Measurements from ENCODE around the gene NTN5. TPM values are rescaled to one million over a fixed set of nuclear protein-coding genes. Genes with fewer than 3 reads are reported as not detected.

Gene NTN5
- total and polyA plus RNA-seq, 9 donors, result 0.18 to 8.5 (median 2.1) TPM

- peaks cover 3% of the 10 kb centered on the region for H3K36me3 ChIP-seq (ENCODE audit: control insufficient read depth, insufficient read depth, low read length)
- 8% methylated on average over 25 of the region's 29 CpGs for WGBS (ENCODE audit: insufficient coverage)
- no peaks in the 10 kb centered on the region for H3K9me3 ChIP-seq (replicated peaks; ENCODE audit: control insufficient read depth, low read depth, low read length)
- H3K27ac ChIP-seq (ENCODE audit: low read length), result peak overlapping the region; percentile 98
- H3K27me3 ChIP-seq (ENCODE audit: control insufficient read depth, insufficient read depth, low read length), result peaks cover 4% of the 10 kb centered on the region
- peak; percentile 98 for DNase-seq
- H3K4me3 ChIP-seq (ENCODE audit: low read length), result peak overlapping the region; percentile 70
- H3K4me1 ChIP-seq (ENCODE audit: control insufficient read depth, insufficient read depth, low read length), result peaks cover 49% of the 10 kb centered on the region
These were observed 34.6 kb downstream of the NTN5 start for GRCh38 chr19:48637948-48638830.

GRCh38 chr19:48637449-48637947 is 35.3 kb downstream of the NTN5 start:
- Histone ChIP-seq H3K9me3 (replicated peaks; ENCODE audit: control insufficient read depth, low read depth, low read length) (no peaks in the 10 kb centered on the region), H3K27me3 (ENCODE audit: control insufficient read depth, insufficient read depth, low read length) (peaks cover 4% of the 10 kb centered on the region), H3K36me3 (ENCODE audit: control insufficient read depth, insufficient read depth, low read length) (peaks cover 9% of the 10 kb centered on the region), H3K27ac (ENCODE audit: low read length) (peak overlapping the region; percentile 98), H3K4me1 (ENCODE audit: control insufficient read depth, insufficient read depth, low read length) (peaks cover 55% of the 10 kb centered on the region), H3K4me3 (ENCODE audit: low read length) (peak overlapping the region; percentile 70)
- peak; percentile 99 for DNase-seq
- WGBS (ENCODE audit: insufficient coverage), result 0% methylated on average over 36 of the region's 38 CpGs

GRCh38 chr19:48636859-48637448 is 35.9 kb downstream of the NTN5 start, which contains the start of gene DBP:
TSS of gene DBP (minus strand) at chr19:48637379. CDS start at chr19:48636994, 385 bp downstream.
- Histone ChIP-seq H3K36me3 (ENCODE audit: control insufficient read depth, insufficient read depth, low read length) (peaks cover 10% of the 10 kb centered on the region), H3K27ac (ENCODE audit: low read length) (peak within 1 kb of the TSS; percentile 98), H3K4me1 (ENCODE audit: control insufficient read depth, insufficient read depth, low read length) (peaks cover 55% of the 10 kb centered on the region), H3K9me3 (replicated peaks; ENCODE audit: control insufficient read depth, low read depth, low read length) (no peaks in the 10 kb centered on the region), H3K27me3 (ENCODE audit: control insufficient read depth, insufficient read depth, low read length) (peaks cover 4% of the 10 kb centered on the region), H3K4me3 (ENCODE audit: low read length) (peak within 1 kb of the TSS; percentile 70)
- DNase-seq, result no peak
- WGBS (ENCODE audit: insufficient coverage), result under 1% methylated on average over 40 of the region's 40 CpGs

- Histone ChIP-seq H3K27ac (ENCODE audit: low read length) (peak overlapping the region; percentile 98), H3K4me1 (ENCODE audit: control insufficient read depth, insufficient read depth, low read length) (peaks cover 56% of the 10 kb centered on the region), H3K27me3 (ENCODE audit: control insufficient read depth, insufficient read depth, low read length) (peaks cover 4% of the 10 kb centered on the region), H3K4me3 (ENCODE audit: low read length) (peak overlapping the region; percentile 70), H3K36me3 (ENCODE audit: control insufficient read depth, insufficient read depth, low read length) (peaks cover 15% of the 10 kb centered on the region), H3K9me3 (replicated peaks; ENCODE audit: control insufficient read depth, low read depth, low read length) (no peaks in the 10 kb centered on the region)
- peak; percentile 62 for DNase-seq
- 6% methylated on average over 22 of the region's 35 CpGs for WGBS (ENCODE audit: insufficient coverage)
These were observed 36.6 kb downstream of the NTN5 start for GRCh38 chr19:48635966-48636858.

DNA sequence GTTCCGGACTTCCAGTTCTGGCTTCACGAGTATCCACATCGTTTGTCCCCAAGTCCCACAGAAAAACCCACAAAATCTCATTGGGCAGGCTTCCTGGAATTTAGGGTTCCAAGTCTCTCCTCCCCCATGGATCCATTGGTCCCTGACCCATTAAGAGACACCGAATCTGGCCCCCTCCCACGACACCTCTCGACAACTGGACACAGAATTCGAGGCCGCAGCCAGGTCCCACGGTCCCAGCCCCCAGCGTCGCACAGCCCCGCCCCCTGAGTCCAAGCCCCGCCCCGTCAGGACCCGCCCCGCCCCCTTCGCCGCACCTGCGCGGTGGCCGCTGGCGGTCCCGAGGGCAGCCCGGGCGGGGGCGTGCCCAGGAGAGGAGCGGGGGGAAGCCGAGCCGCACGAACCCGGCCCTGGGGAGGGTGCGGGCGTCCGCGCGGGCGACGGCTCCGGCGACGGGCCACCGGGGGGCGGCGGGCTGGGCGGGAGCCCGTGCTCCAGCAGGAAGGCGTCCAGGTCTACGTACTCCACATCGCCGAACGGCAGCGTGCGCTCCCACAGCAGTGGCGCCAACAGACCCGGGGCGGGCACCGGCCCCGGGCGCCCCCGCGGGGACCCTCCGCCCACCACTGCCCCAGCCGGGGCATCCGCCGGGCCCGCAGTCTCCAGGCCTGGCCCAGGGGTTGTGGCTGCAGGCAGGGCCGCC is 37.4 kb downstream of the NTN5 start:
- Histone ChIP-seq H3K27ac (ENCODE audit: low read length) (peak overlapping the region; percentile 89), H3K27me3 (ENCODE audit: control insufficient read depth, insufficient read depth, low read length) (peaks cover 4% of the 10 kb centered on the region), H3K9me3 (replicated peaks; ENCODE audit: control insufficient read depth, low read depth, low read length) (no peaks in the 10 kb centered on the region), H3K4me1 (ENCODE audit: control insufficient read depth, insufficient read depth, low read length) (peaks cover 64% of the 10 kb centered on the region), H3K36me3 (ENCODE audit: control insufficient read depth, insufficient read depth, low read length) (peaks cover 15% of the 10 kb centered on the region), H3K4me3 (ENCODE audit: low read length) (peak overlapping the region; percentile 70)
- 1% methylated on average over 58 of the region's 67 CpGs for WGBS (ENCODE audit: insufficient coverage)
- peak; percentile 68 for DNase-seq

DNA sequence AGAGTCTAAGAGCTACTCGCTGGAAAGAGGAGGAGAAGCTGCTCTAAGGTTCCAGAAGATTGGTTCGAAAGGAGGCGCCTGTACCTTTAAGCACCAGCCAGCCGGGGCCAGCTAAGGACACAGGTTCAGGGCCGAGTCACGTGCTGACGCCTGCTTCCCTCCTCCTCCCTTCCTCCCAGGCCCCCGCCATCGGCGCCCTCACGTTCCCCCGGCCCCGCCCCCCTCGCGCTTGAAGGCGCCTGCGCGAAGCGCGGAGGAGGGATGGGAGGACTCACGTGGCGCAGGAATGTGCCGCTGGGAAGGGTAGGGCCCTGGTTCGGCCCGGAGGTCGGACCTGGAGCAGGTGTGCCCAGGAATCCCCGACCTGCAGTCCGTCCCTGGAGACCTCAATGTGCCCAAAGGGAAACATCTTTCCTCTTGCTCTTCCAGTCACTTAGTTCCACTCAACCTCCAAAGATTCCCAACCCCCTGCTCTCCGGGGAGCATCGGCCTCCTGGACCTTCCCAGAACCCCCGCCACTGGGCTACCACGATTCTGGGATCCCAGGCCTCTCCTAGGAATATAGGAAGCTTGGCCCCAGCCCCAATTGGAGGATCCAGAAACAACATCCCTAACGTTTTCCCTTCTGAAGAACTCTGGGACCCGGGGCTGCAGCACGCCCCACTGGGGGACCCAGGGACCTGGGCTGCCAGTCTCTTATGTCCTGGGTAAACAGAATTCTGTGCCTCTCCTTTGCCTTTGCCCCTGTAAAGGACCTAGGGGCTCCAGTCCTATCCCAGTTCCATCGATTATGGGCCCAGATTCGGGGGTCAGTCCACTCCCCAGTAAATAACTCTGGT is 38.2 kb downstream of the NTN5 start:
- Histone ChIP-seq H3K27me3 (ENCODE audit: control insufficient read depth, insufficient read depth, low read length) (no peaks in the 10 kb centered on the region), H3K4me1 (ENCODE audit: control insufficient read depth, insufficient read depth, low read length) (peaks cover 72% of the 10 kb centered on the region), H3K27ac (ENCODE audit: low read length) (peak overlapping the region; percentile 89), H3K36me3 (ENCODE audit: control insufficient read depth, insufficient read depth, low read length) (peaks cover 15% of the 10 kb centered on the region), H3K4me3 (ENCODE audit: low read length) (no peak overlapping the region), H3K9me3 (replicated peaks; ENCODE audit: control insufficient read depth, low read depth, low read length) (no peaks in the 10 kb centered on the region)
- 7% methylated on average over 27 of the region's 37 CpGs for WGBS (ENCODE audit: insufficient coverage)
- DNase-seq, result peak; percentile 97

- Histone ChIP-seq H3K36me3 (ENCODE audit: control insufficient read depth, insufficient read depth, low read length) (peaks cover 15% of the 10 kb centered on the region), H3K4me3 (ENCODE audit: low read length) (no peak overlapping the region), H3K9me3 (replicated peaks; ENCODE audit: control insufficient read depth, low read depth, low read length) (no peaks in the 10 kb centered on the region), H3K27me3 (ENCODE audit: control insufficient read depth, insufficient read depth, low read length) (no peaks in the 10 kb centered on the region), H3K27ac (ENCODE audit: low read length) (peak overlapping the region; percentile 72), H3K4me1 (ENCODE audit: control insufficient read depth, insufficient read depth, low read length) (peaks cover 74% of the 10 kb centered on the region)
- no peak for DNase-seq
- 63% methylated on average over 4 of the region's 7 CpGs for WGBS (ENCODE audit: insufficient coverage)
These were observed 38.8 kb downstream of the NTN5 start for GRCh38 chr19:48634036-48634342.

DNA sequence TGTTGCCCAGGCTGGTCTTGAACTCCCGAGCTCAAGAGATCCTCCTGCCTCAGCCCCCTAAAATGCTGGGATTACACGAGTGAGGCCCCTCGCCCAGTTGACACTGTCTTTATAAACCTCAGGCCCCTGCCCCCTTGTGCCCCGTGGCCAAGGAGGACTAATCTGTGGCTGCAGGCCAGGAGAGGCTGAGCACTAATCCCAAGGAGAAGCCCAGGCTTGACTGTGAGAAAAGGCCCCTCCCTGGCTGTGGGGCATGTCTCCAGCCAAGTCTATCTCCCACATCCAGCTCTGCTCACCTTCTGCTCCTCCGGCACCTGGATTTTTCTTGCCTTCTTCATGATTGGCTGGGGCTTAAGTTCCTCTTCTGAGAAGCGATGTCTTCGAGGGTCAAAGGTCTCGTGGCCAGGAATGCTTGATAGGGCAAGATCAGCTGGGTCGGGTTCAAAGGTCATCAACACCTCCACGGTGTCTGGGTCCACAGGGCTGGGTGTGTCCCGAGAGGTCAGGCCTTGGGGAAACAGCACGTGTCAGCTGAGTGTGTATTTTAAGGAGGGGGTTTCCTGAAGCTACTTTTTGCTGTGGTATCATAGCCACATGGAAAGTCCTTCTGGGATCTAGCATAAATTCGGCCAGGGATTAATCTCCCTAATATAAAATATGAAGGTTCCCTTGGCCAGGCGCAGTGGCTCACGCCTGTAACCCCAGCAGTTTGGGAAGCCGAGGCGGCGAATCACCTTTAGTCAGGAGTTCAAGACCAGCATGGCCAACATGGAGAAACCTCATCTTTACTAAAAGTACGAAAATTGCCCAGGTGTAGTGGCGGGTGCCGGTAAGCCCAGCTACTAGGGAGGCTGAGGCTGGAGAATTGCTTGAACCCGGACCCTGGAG is 39.4 kb downstream of the NTN5 start:
- peak; percentile 50 for DNase-seq
- WGBS (ENCODE audit: insufficient coverage), result 70% methylated on average over 9 of the region's 22 CpGs
- Histone ChIP-seq H3K4me3 (ENCODE audit: low read length) (no peak overlapping the region), H3K27ac (ENCODE audit: low read length) (no peak overlapping the region), H3K4me1 (ENCODE audit: control insufficient read depth, insufficient read depth, low read length) (peaks cover 68% of the 10 kb centered on the region), H3K27me3 (ENCODE audit: control insufficient read depth, insufficient read depth, low read length) (no peaks in the 10 kb centered on the region), H3K9me3 (replicated peaks; ENCODE audit: control insufficient read depth, low read depth, low read length) (no peaks in the 10 kb centered on the region), H3K36me3 (ENCODE audit: control insufficient read depth, insufficient read depth, low read length) (peaks cover 15% of the 10 kb centered on the region)

All from muscle of leg (tissue), 11 donors.